ENCODE results near the gene HMOX2.

DNA sequence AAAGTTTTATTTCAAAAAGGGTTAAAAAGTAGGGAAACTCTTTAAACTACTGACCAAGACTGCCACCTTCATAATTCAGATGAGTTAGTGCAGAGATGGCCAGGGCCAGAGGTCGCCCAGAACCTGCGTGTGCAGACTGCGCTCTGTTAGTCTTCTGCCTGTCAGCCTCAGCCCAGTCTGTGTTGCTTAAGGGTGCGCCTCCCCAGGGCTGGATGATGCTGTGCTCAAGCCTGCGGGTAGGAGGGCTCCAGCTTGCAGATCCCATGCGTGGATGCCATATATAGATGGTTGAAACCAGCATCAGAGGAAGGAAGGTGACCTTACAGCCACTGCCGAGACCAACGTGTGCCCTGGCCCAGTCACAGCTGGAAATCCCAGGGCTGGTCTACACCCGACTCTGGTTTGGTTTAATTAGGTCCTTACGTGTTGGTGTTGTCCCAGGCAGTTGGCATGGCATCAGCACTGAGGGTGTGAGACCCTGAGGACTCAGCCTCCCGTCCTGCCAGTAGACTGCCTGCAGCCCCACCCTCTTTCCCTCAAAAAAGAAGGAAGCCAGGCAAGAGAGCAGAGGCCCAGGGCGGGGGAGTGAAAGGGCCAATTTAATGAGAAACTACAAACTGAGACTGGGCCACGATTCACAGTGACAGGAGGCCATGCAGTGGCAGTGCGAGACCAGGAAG is 34.7 kb downstream of the HMOX2 start:
- TF ChIP-seq, protein P1, sequence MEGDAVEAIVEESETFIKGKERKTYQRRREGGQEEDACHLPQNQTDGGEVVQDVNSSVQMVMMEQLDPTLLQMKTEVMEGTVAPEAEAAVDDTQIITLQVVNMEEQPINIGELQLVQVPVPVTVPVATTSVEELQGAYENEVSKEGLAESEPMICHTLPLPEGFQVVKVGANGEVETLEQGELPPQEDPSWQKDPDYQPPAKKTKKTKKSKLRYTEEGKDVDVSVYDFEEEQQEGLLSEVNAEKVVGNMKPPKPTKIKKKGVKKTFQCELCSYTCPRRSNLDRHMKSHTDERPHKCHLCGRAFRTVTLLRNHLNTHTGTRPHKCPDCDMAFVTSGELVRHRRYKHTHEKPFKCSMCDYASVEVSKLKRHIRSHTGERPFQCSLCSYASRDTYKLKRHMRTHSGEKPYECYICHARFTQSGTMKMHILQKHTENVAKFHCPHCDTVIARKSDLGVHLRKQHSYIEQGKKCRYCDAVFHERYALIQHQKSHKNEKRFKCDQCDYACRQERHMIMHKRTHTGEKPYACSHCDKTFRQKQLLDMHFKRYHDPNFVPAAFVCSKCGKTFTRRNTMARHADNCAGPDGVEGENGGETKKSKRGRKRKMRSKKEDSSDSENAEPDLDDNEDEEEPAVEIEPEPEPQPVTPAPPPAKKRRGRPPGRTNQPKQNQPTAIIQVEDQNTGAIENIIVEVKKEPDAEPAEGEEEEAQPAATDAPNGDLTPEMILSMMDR (IDR thresholded peaks at IDR 0.05): no peak
- TF ChIP-seq POLR2AphosphoS5 (IDR thresholded peaks at IDR 0.05; ENCODE audit: low read depth, low read length) (no peak), TCF7L2 (IDR thresholded peaks at IDR 0.05; ENCODE audit: low read depth, low read length) (no peak)

Data from Panc1 (cell line).